ENCODE measurements around the gene TMPRSS12. TPM values are rescaled to one million over a fixed set of nuclear protein-coding genes. Genes with fewer than 3 reads are reported as not detected.
A peak's percentile ranks its signal among the peaks of the same experiment; 100 is the strongest.
"Not testable (repeated sequence)": the region's sequence is repeated elsewhere in the genome, so short reads cannot be mapped to it uniquely, and the experiment has no call there.

The TMPRSS12 gene
- total RNA-seq: not detected
- long read RNA-seq: 0 reads

- ATAC-seq: no peak
- no peak for DNase-seq (ENCODE audit: missing footprints)
- intact Hi-C loops (cut with DNase I): no loop called here
These were observed at the start of gene TMPRSS12 for GRCh38 chr12:50842637-50843493. TSS of gene TMPRSS12 (plus strand) at chr12:50842926. CDS start at chr12:50842965, 39 bp downstream.

GRCh38 chr12:50799908-50800307 lies 42.8 kb upstream of the TMPRSS12 start:
- intact Hi-C loops (cut with DNase I): no loop called here
- ATAC-seq (no peak), DNase-seq (ENCODE audit: missing footprints) (no peak)

GRCh38 chr12:50803230-50803875 lies 39.4 kb upstream of the TMPRSS12 start:
- ATAC-seq: no peak

GRCh38 chr12:50806176-50806575 lies 36.5 kb upstream of the TMPRSS12 start:
- DNase-seq (ENCODE audit: missing footprints): no peak
- ATAC-seq: no peak
- intact Hi-C loops (cut with DNase I): no loop called here

More at GRCh38 chr12:50803230-50803875, 39.4 kb upstream of the TMPRSS12 start:
- DNase-seq (ENCODE audit: missing footprints): no peak
- intact Hi-C loops (cut with DNase I): no loop called here

- intact Hi-C loops (cut with DNase I); DNase-seq (ENCODE audit: missing footprints); ATAC-seq: not testable (repeated sequence)
These were observed 33.6 kb upstream of the TMPRSS12 start for GRCh38 chr12:50809131-50809530.

- intact Hi-C loops (cut with DNase I); ATAC-seq; DNase-seq (ENCODE audit: missing footprints): not testable (repeated sequence)
These were observed 27.8 kb upstream of the TMPRSS12 start for GRCh38 chr12:50814921-50815320.

GRCh38 chr12:50820177-50820576 lies 22.5 kb upstream of the TMPRSS12 start:
- no peak for DNase-seq (ENCODE audit: missing footprints)
- no peak for ATAC-seq
- intact Hi-C loops (cut with DNase I): no loop called here

- ATAC-seq (no peak), DNase-seq (ENCODE audit: missing footprints) (no peak)
- intact Hi-C loops (cut with DNase I): no loop called here
These were observed 20.6 kb upstream of the TMPRSS12 start for GRCh38 chr12:50822082-50822481.

- DNase-seq (ENCODE audit: missing footprints); ATAC-seq: not testable (repeated sequence)
- intact Hi-C loops (cut with DNase I): loop anchor here (2.0 kb wide), 1 partner anchor 163 kb away; no protein-coding TSS in a partner anchor
These were observed 19.0 kb upstream of the TMPRSS12 start for GRCh38 chr12:50823724-50824123.

GRCh38 chr12:50824914-50825313 lies 17.8 kb upstream of the TMPRSS12 start:
- intact Hi-C loops (cut with DNase I): loop anchor here (1.0 to 2.0 kb wide), 3 partner anchors 98 to 516 kb away; no protein-coding TSS in a partner anchor
- no peak for DNase-seq (ENCODE audit: missing footprints)

GRCh38 chr12:50825372-50825838 lies 17.3 kb upstream of the TMPRSS12 start:
- intact Hi-C loops (cut with DNase I): loop anchor here (1.0 to 2.0 kb wide), 3 partner anchors 98 to 516 kb away; no protein-coding TSS in a partner anchor
- DNase-seq (ENCODE audit: missing footprints) (no peak), ATAC-seq (peak; percentile 75)

More at GRCh38 chr12:50824914-50825313, 17.8 kb upstream of the TMPRSS12 start:
- ATAC-seq: peak; percentile 36

- DNase-seq (ENCODE audit: missing footprints) (no peak), ATAC-seq (no peak)
- intact Hi-C loops (cut with DNase I): no loop called here
These were observed 14.6 kb upstream of the TMPRSS12 start for GRCh38 chr12:50828121-50828520.

GRCh38 chr12:50828886-50829285 lies 13.8 kb upstream of the TMPRSS12 start:
- ATAC-seq (no peak), DNase-seq (ENCODE audit: missing footprints) (no peak)
- intact Hi-C loops (cut with DNase I): no loop called here

GRCh38 chr12:50833801-50834200 lies 8.9 kb upstream of the TMPRSS12 start:
- intact Hi-C loops (cut with DNase I); DNase-seq (ENCODE audit: missing footprints); ATAC-seq: not testable (repeated sequence)

- no peak for ATAC-seq
- no peak for DNase-seq (ENCODE audit: missing footprints)
- intact Hi-C loops (cut with DNase I): no loop called here
These were observed 3.7 kb upstream of the TMPRSS12 start for GRCh38 chr12:50839042-50839441.

GRCh38 chr12:50840809-50841487 lies 1.8 kb upstream of the TMPRSS12 start:
- intact Hi-C loops (cut with DNase I): no loop called here
- no peak for ATAC-seq
- no peak for DNase-seq (ENCODE audit: missing footprints)

- DNase-seq (ENCODE audit: missing footprints) (no peak), ATAC-seq (no peak)
- intact Hi-C loops (cut with DNase I): no loop called here
These were observed 802 bp upstream of the TMPRSS12 start for GRCh38 chr12:50841716-50842531.

- no peak for ATAC-seq
- no peak for DNase-seq (ENCODE audit: missing footprints)
- intact Hi-C loops (cut with DNase I): no loop called here
These were observed 2.4 kb downstream of the TMPRSS12 start for GRCh38 chr12:50845021-50845647.

All from Right ventricle myocardium inferior (tissue), 1 donor.